ENCODE results near the gene AMFR.

- TF ChIP-seq, protein P1, sequence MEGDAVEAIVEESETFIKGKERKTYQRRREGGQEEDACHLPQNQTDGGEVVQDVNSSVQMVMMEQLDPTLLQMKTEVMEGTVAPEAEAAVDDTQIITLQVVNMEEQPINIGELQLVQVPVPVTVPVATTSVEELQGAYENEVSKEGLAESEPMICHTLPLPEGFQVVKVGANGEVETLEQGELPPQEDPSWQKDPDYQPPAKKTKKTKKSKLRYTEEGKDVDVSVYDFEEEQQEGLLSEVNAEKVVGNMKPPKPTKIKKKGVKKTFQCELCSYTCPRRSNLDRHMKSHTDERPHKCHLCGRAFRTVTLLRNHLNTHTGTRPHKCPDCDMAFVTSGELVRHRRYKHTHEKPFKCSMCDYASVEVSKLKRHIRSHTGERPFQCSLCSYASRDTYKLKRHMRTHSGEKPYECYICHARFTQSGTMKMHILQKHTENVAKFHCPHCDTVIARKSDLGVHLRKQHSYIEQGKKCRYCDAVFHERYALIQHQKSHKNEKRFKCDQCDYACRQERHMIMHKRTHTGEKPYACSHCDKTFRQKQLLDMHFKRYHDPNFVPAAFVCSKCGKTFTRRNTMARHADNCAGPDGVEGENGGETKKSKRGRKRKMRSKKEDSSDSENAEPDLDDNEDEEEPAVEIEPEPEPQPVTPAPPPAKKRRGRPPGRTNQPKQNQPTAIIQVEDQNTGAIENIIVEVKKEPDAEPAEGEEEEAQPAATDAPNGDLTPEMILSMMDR (IDR thresholded peaks at IDR 0.05), result no peak
- no peak for TF ChIP-seq EP300 (IDR thresholded peaks at IDR 0.05)
Measured at GRCh38 chr16:56405977-56406672, 19.2 kb downstream of the AMFR start.

Measured in stomach (tissue), 4 donors.